ENCODE measurements around the gene OSBPL6.

DNA sequence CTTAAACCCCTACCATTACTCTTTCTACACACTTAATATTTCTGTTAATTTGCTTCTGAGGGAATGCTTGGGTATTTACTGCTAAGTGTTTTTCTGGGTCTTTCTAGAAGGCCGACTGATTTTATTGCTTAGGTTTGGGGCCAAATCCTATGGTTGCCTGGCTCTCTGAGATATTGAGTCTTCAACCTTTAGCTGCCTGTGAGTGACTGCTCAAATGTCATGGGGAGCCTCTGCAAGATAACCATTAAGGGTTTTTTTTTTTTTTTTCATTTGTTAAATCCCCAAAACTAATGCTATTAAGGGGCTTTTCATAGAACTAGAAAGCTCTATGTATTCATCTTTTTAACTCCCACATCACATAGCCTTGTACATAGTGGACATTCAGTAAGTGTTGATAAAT is 5.0 kb downstream of the OSBPL6 start:
- TF ChIP-seq EZH2 (IDR thresholded peaks at IDR 0.05) (no peak), POLR2AphosphoS5 (IDR thresholded peaks at IDR 0.05; ENCODE audit: borderline replicate concordance, low read depth, low read length) (no peak)

All from SK-N-MC (cell line).